ENCODE results near the gene JTB.

- TF ChIP-seq POLR2AphosphoS5 (IDR thresholded peaks at IDR 0.05; ENCODE audit: low read depth, low read length) (no peak), TAF1 (IDR thresholded peaks at IDR 0.05; ENCODE audit: borderline replicate concordance, insufficient read depth, low read length) (no peak), REST (IDR thresholded peaks at IDR 0.05; ENCODE audit: insufficient read depth in 1 of 2, low read depth in 2 of 2, low read length in 2 of 2) (no peak), SIN3A (IDR thresholded peaks at IDR 0.05; ENCODE audit: borderline replicate concordance, insufficient read depth, low read length) (no peak)
Measured at GRCh38 chr1:153984123-153984894, 6.8 kb upstream of the JTB start.
